IPS DF 6.9 (cell line): ENCODE data around the gene CLECL1.
"Not testable (repeated sequence)": the region's sequence is repeated elsewhere in the genome, so short reads cannot be mapped to it uniquely, and the experiment has no call there.

Source experiments
- DNase-seq: peaks from one replicate; pipeline ENCODE4 v3.0.0-alpha.2; 2013; ENCODE audit warnings: low read depth, low spot score
- H3K27ac ChIP-seq: one replicate; pipeline ENCODE4 v1.5.1; 2013; ENCODE audit warnings: low read length, control low read depth
- H3K27me3 ChIP-seq: 2 replicates; pipeline ENCODE4 v1.6.1; 2013; ENCODE audit warnings: mild to moderate bottlenecking, low read length; ENCODE audit not compliant: control insufficient read depth, insufficient read depth
- H3K36me3 ChIP-seq: 2 replicates; pipeline ENCODE4 v1.6.1; 2013; ENCODE audit warnings: low read length; ENCODE audit not compliant: control insufficient read depth, insufficient read depth
- H3K4me1 ChIP-seq: 2 replicates; pipeline ENCODE4 v1.6.1; 2013; ENCODE audit warnings: low read length; ENCODE audit not compliant: control insufficient read depth, insufficient read depth
- H3K4me3 ChIP-seq: 2 replicates; pipeline ENCODE4 v1.5.1; 2013; ENCODE audit warnings: mild to moderate bottlenecking, low read length
- H3K9me3 ChIP-seq: 2 replicates; pipeline ENCODE4 v1.6.1; 2013; ENCODE audit warnings: low read length, inconsistent platforms; ENCODE audit not compliant: control insufficient read depth, insufficient read depth
- WGBS: extraction: QIAGEN DNeasy Blood & Tissue Kit; methylation state at CpG from one replicate; pipeline ENCODE4 v1.1.7; 2013; ENCODE audit warnings: mixed read lengths, missing lambda C conversion rate; ENCODE audit not compliant: insufficient read length, insufficient coverage; 5-methylcytosine and 5-hydroxymethylcytosine counted together

Gene CLECL1

GRCh38 chr12:9707356-9707755, 25.5 kb downstream of the CLECL1 start:
- Histone ChIP-seq H3K36me3 (no peaks in the 10 kb centered on the region), H3K27me3 (no peaks in the 10 kb centered on the region), H3K9me3 (no peaks in the 10 kb centered on the region), H3K4me1 (no peaks in the 10 kb centered on the region), H3K27ac (no peak overlapping the region), H3K4me3 (no peak overlapping the region)
- no peak for DNase-seq

GRCh38 chr12:9706086-9706685, 26.7 kb downstream of the CLECL1 start:
- no peaks in the 10 kb centered on the region for H3K27me3 ChIP-seq
- H3K4me3 ChIP-seq: no peak overlapping the region
- no peaks in the 10 kb centered on the region for H3K36me3 ChIP-seq
- no peak overlapping the region for H3K27ac ChIP-seq
- no peaks in the 10 kb centered on the region for H3K9me3 ChIP-seq
- no peaks in the 10 kb centered on the region for H3K4me1 ChIP-seq
- DNase-seq: no peak

GRCh38 chr12:9704561-9704960, 28.3 kb downstream of the CLECL1 start:
- not testable (repeated sequence) for DNase-seq, H3K36me3 ChIP-seq, H3K27me3 ChIP-seq, H3K4me3 ChIP-seq, H3K9me3 ChIP-seq, H3K27ac ChIP-seq, H3K4me1 ChIP-seq
- no CpG with 5 or more reads among the region's 5 CpGs for WGBS

GRCh38 chr12:9702255-9702654, 30.6 kb downstream of the CLECL1 start:
- no CpG with 5 or more reads among the region's 3 CpGs for WGBS
- Histone ChIP-seq H3K9me3 (no peaks in the 10 kb centered on the region), H3K27me3 (no peaks in the 10 kb centered on the region), H3K4me3 (no peak overlapping the region), H3K27ac (no peak overlapping the region), H3K4me1 (no peaks in the 10 kb centered on the region), H3K36me3 (no peaks in the 10 kb centered on the region)
- no peak for DNase-seq

- H3K27me3 ChIP-seq: no peaks in the 10 kb centered on the region
- H3K36me3 ChIP-seq: no peaks in the 10 kb centered on the region
- H3K9me3 ChIP-seq: no peaks in the 10 kb centered on the region
- H3K27ac ChIP-seq: no peak overlapping the region
- H3K4me3 ChIP-seq: no peak overlapping the region
- WGBS: no CpG with 5 or more reads among the region's 1 CpG
- H3K4me1 ChIP-seq: no peaks in the 10 kb centered on the region
- no peak for DNase-seq
These were observed 31.3 kb downstream of the CLECL1 start for GRCh38 chr12:9701380-9702154.

- no CpG with 5 or more reads among the region's 2 CpGs for WGBS
- DNase-seq: no peak
- Histone ChIP-seq H3K27me3 (no peaks in the 10 kb centered on the region), H3K4me3 (no peak overlapping the region), H3K4me1 (no peaks in the 10 kb centered on the region), H3K27ac (no peak overlapping the region), H3K9me3 (no peaks in the 10 kb centered on the region), H3K36me3 (no peaks in the 10 kb centered on the region)
These were observed 32.3 kb downstream of the CLECL1 start for GRCh38 chr12:9700606-9700956.

- H3K36me3 ChIP-seq: no peaks in the 10 kb centered on the region
- H3K4me1 ChIP-seq: no peaks in the 10 kb centered on the region
- H3K27me3 ChIP-seq: no peaks in the 10 kb centered on the region
- DNase-seq: no peak
- no CpG with 5 or more reads among the region's 2 CpGs for WGBS
- H3K27ac ChIP-seq: no peak overlapping the region
- H3K9me3 ChIP-seq: no peaks in the 10 kb centered on the region
- no peak overlapping the region for H3K4me3 ChIP-seq
These were observed 32.8 kb downstream of the CLECL1 start for GRCh38 chr12:9699898-9700605.

- Histone ChIP-seq H3K4me1 (no peaks in the 10 kb centered on the region), H3K9me3 (no peaks in the 10 kb centered on the region), H3K4me3 (no peak overlapping the region), H3K36me3 (no peaks in the 10 kb centered on the region), H3K27ac (no peak overlapping the region), H3K27me3 (no peaks in the 10 kb centered on the region)
- no peak for DNase-seq
- no CpG with 5 or more reads among the region's 1 CpG for WGBS
These were observed 33.5 kb downstream of the CLECL1 start for GRCh38 chr12:9699269-9699897.

- Histone ChIP-seq H3K9me3 (no peaks in the 10 kb centered on the region), H3K4me3 (no peak overlapping the region), H3K27ac (no peak overlapping the region), H3K27me3 (no peaks in the 10 kb centered on the region), H3K4me1 (no peaks in the 10 kb centered on the region), H3K36me3 (no peaks in the 10 kb centered on the region)
- no CpG with 5 or more reads among the region's 2 CpGs for WGBS
- no peak for DNase-seq
These were observed 34.2 kb downstream of the CLECL1 start for GRCh38 chr12:9698681-9699080.

- Histone ChIP-seq H3K27me3 (no peaks in the 10 kb centered on the region), H3K4me1 (no peaks in the 10 kb centered on the region), H3K36me3 (no peaks in the 10 kb centered on the region), H3K27ac (no peak overlapping the region), H3K9me3 (no peaks in the 10 kb centered on the region), H3K4me3 (no peak overlapping the region)
- DNase-seq: no peak
These were observed 35.3 kb downstream of the CLECL1 start for GRCh38 chr12:9697619-9698018.
